IMR-90 (cell line): ENCODE results near the gene FGD5. TPM values are rescaled to one million over a fixed set of nuclear protein-coding genes. Genes with fewer than 3 reads are reported as not detected.

Source experiments
- ATAC-seq: fragments of 200-7000 bp; cut with Tn5 transposase; 2 replicates; pipeline ENCODE4 v1.9.1; 2020; ENCODE audit warnings: low read depth, mild to moderate bottlenecking, moderate library complexity
- BruUV-seq: library from RNA; stranded (reverse); fragments of 400-500 nt; replicated peaks from 2 replicates; lab custom pipeline; 2021; lab: Mats Ljungman, UMichigan
- CTCF ChIA-PET: fragments of 300-600 bp; formaldehyde crosslinking; extraction: SDS; loops from one replicate; lab custom pipeline; 2021; ENCODE audit warnings: antibody characterized with exemption; lab: Yijun Ruan, JAX
- POLR2A ChIA-PET: fragments of 300-600 bp; sonication (Branson Sonifier 250); formaldehyde crosslinking; loops from one replicate; lab custom pipeline; 2022; ENCODE audit warnings: antibody characterized with exemption; ENCODE audit not compliant: unreplicated experiment; lab: Charles Lee
- DNase-seq: peaks from one replicate; pipeline ENCODE4 v3.0.0; 2013
- H2AFZ ChIP-seq: replicated peaks from 2 replicates; pipeline ENCODE3; 2013; ENCODE audit warnings: low read length, mild to moderate bottlenecking; ENCODE audit not compliant: poor library complexity
- H2AK5ac ChIP-seq: 2 replicates; pipeline ENCODE4 v1.6.1; 2013; ENCODE audit warnings: low read depth, low read length, inconsistent platforms
- H2AK9ac ChIP-seq: replicated peaks from 2 replicates; pipeline ENCODE3; 2013; ENCODE audit warnings: mild to moderate bottlenecking, low read depth, low read length, moderate library complexity; ENCODE audit not compliant: poor library complexity
- H2BK120ac ChIP-seq: 2 replicates; pipeline ENCODE4 v1.6.1; 2013; ENCODE audit warnings: low read depth, low read length, inconsistent platforms
- H2BK15ac ChIP-seq: 3 replicates; pipeline ENCODE4 v1.6.1; 2013; ENCODE audit warnings: low read depth, low read length, inconsistent platforms
- H2BK20ac ChIP-seq: 2 replicates; pipeline ENCODE4 v1.6.1; 2013; ENCODE audit warnings: low read depth, mild to moderate bottlenecking, inconsistent platforms, low read length, moderate library complexity
- H2BK5ac ChIP-seq: 2 replicates; pipeline ENCODE4 v1.6.1; 2013; ENCODE audit warnings: mild to moderate bottlenecking, low read depth, low read length, inconsistent platforms; ENCODE audit not compliant: poor library complexity, severe bottlenecking
- H3K14ac ChIP-seq: replicated peaks from 2 replicates; pipeline ENCODE4 v1.6.1; 2013; ENCODE audit warnings: low read depth, low read length, inconsistent platforms
- H3K18ac ChIP-seq: 2 replicates; pipeline ENCODE4 v1.6.1; 2013; ENCODE audit warnings: low read depth, low read length, control low read depth
- H3K23ac ChIP-seq: 2 replicates; pipeline ENCODE4 v1.6.1; 2013; ENCODE audit warnings: low read depth, low read length, inconsistent platforms
- H3K27ac ChIP-seq: 2 replicates; pipeline ENCODE4 v1.5.1; 2013; ENCODE audit warnings: mild to moderate bottlenecking, control low read depth, low read length; ENCODE audit not compliant: insufficient read depth
- H3K27me3 ChIP-seq: 2 replicates; pipeline ENCODE4 v1.6.1; 2013; ENCODE audit warnings: low read length; ENCODE audit not compliant: control insufficient read depth, insufficient read depth
- H3K36me3 ChIP-seq: 2 replicates; pipeline ENCODE4 v1.6.1; 2013; ENCODE audit warnings: low read length, mixed read lengths; ENCODE audit not compliant: control insufficient read depth, insufficient read depth
- H3K4ac ChIP-seq: 2 replicates; pipeline ENCODE4 v1.6.1; 2013; ENCODE audit warnings: low read depth, low read length, inconsistent platforms
- H3K4me1 ChIP-seq: 2 replicates; pipeline ENCODE4 v1.6.1; 2013; ENCODE audit warnings: low read length, mixed read lengths; ENCODE audit not compliant: control insufficient read depth, insufficient read depth
- H3K4me2 ChIP-seq: 2 replicates; pipeline ENCODE4 v1.6.1; 2013; ENCODE audit warnings: low read depth, mild to moderate bottlenecking, control low read depth, low read length, moderate library complexity
- H3K4me3 ChIP-seq: 2 replicates; pipeline ENCODE4 v1.5.1; 2013; ENCODE audit warnings: low read depth, mild to moderate bottlenecking, control low read depth, low read length, moderate library complexity; ENCODE audit not compliant: insufficient read depth
- H3K56ac ChIP-seq: 2 replicates; pipeline ENCODE4 v1.6.1; 2013; ENCODE audit warnings: low read length, inconsistent platforms; ENCODE audit not compliant: insufficient read depth; ENCODE audit errors: extremely low read depth
- H3K79me1 ChIP-seq, 2 experiments: 2 replicates each; pipeline ENCODE4 v1.6.1; 2013; ENCODE audit warnings: low read length in 2 of 2, inconsistent platforms in 1 of 2, low read depth in 1 of 2
- H3K9ac ChIP-seq: 2 replicates; pipeline ENCODE4 v1.6.1; 2013; ENCODE audit warnings: low read depth, low read length, control low read depth
- H3K9me1 ChIP-seq: 2 replicates; pipeline ENCODE4 v1.6.1; 2013; ENCODE audit warnings: low read length, inconsistent platforms; ENCODE audit not compliant: insufficient read depth
- H3K9me3 ChIP-seq: 2 replicates; pipeline ENCODE4 v1.6.1; 2013; ENCODE audit warnings: low read length; ENCODE audit not compliant: control insufficient read depth, insufficient read depth
- H4K20me1 ChIP-seq: 2 replicates; pipeline ENCODE4 v1.6.1; 2013; ENCODE audit warnings: low read length, inconsistent platforms; ENCODE audit not compliant: insufficient read depth
- H4K5ac ChIP-seq: 2 replicates; pipeline ENCODE4 v1.6.1; 2013; ENCODE audit warnings: mild to moderate bottlenecking, low read depth, low read length, control low read depth
- H4K8ac ChIP-seq, 2 experiments: 2 replicates each; pipeline ENCODE4 v1.6.1; 2013; ENCODE audit warnings: low read depth in 2 of 2, low read length in 2 of 2, control low read depth in 1 of 2, inconsistent platforms in 1 of 2
- H4K91ac ChIP-seq: 2 replicates; pipeline ENCODE4 v1.6.1; 2013; ENCODE audit warnings: low read depth, low read length, inconsistent platforms; ENCODE audit not compliant: insufficient read depth
- CEBPB ChIP-seq: IDR thresholded peaks from 2 replicates; pipeline ENCODE4 v1.6.1; 2012; ENCODE audit warnings: low read depth, low read length, improper control_type of control experiment
- CHD1 ChIP-seq: IDR thresholded peaks from 2 replicates; pipeline ENCODE4 v1.6.1; 2012; ENCODE audit warnings: low read depth, low read length, improper control_type of control experiment
- FOS ChIP-seq: fragments of 150-350 bp; IDR thresholded peaks from 2 replicates; pipeline ENCODE4 v1.6.1; 2016; ENCODE audit warnings: low read depth, low read length
- MAFK ChIP-seq: IDR thresholded peaks from 2 replicates; pipeline ENCODE4 v1.6.1; 2012; ENCODE audit warnings: low read depth, low read length, improper control_type of control experiment
- MAZ ChIP-seq: IDR thresholded peaks from 2 replicates; pipeline ENCODE4 v1.6.1; 2012; ENCODE audit warnings: low read depth, mild to moderate bottlenecking, low read length, improper control_type of control experiment, moderate library complexity, borderline replicate concordance
- MXI1 ChIP-seq: IDR thresholded peaks from 2 replicates; pipeline ENCODE4 v1.6.1; 2012; ENCODE audit warnings: low read depth, mild to moderate bottlenecking, low read length, moderate library complexity, borderline replicate concordance
- NFE2L2 ChIP-seq: fragments of 150-350 bp; IDR thresholded peaks from 2 replicates; pipeline ENCODE4 v1.6.1; 2016; ENCODE audit warnings: low read depth, mild to moderate bottlenecking, low read length
- POLR2A ChIP-seq: IDR thresholded peaks from 2 replicates; pipeline ENCODE4 v1.6.1; 2012; ENCODE audit warnings: mild to moderate bottlenecking, low read depth, low read length
- RAD21 ChIP-seq: IDR thresholded peaks from 2 replicates; pipeline ENCODE4 v1.6.1; 2012; ENCODE audit warnings: low read length, improper control_type of control experiment
- RCOR1 ChIP-seq: IDR thresholded peaks from 2 replicates; pipeline ENCODE4 v1.6.1; 2012; ENCODE audit warnings: mild to moderate bottlenecking, low read length, improper control_type of control experiment; ENCODE audit not compliant: insufficient replicate concordance
- RFX5 ChIP-seq: IDR thresholded peaks from 2 replicates; pipeline ENCODE4 v1.8.0; 2012; ENCODE audit warnings: low read depth, mild to moderate bottlenecking, low read length, moderate library complexity
- SMC3 ChIP-seq: fragments of 150-350 bp; IDR thresholded peaks from 2 replicates; pipeline ENCODE4 v1.6.1; 2016; ENCODE audit warnings: low read depth, mild to moderate bottlenecking, antibody characterized with exemption, low read length, moderate library complexity
- WGBS, 2 experiments: methylation state at CpG; one replicate each; pipeline versions ENCODE4 v1.1.5 to v1.1.7; 2013; ENCODE audit warnings: missing lambda C conversion rate in 2 of 2; ENCODE audit not compliant: insufficient read length in 1 of 2; ENCODE audit errors: extremely low coverage in 2 of 2; 5-methylcytosine and 5-hydroxymethylcytosine counted together
- dilution Hi-C: fragments of 300-500 bp; cut with HindIII; formaldehyde crosslinking; loops from one replicate; pipeline ENCODE4 v1.14.3; 2018; ENCODE audit warnings: low sequenced_read_pairs; ENCODE audit not compliant: unreplicated experiment
- in situ Hi-C: fragments of 300-500 bp; cut with MboI; formaldehyde crosslinking; loops from 3 replicates; pipeline ENCODE4 v1.14.3; 2019; ENCODE audit warnings: low sequenced_read_pairs, inconsistent platforms, mixed read lengths
- intact Hi-C: fragments of 100-400 bp; cut with micrococcal nuclease; formaldehyde crosslinking; loops from 2 replicates; pipeline ENCODE4 v1.10.0; 2022
- polyA plus RNA-seq, 3 experiments: library from polyadenylated mRNA; depleted of rRNA; stranded (reverse); fragments of >200 nt; gene quantifications; 2 replicates each; pipeline ENCODE4 v1.2.3, GENCODE V29; 2012; ENCODE audit warnings: low replicate concordance in 1 of 3
- total RNA-seq: library from RNA; depleted of rRNA; stranded (reverse); fragments of >200 nt; gene quantifications from 2 replicates; pipeline ENCODE4 v1.2.3, GENCODE V29; 2012
- TF ChIP-seq, protein P1 (sequence below): fragments of 150-350 bp; IDR thresholded peaks from 2 replicates; pipeline ENCODE4 v1.6.1; 2016; ENCODE audit warnings: low read depth, mild to moderate bottlenecking, low read length, moderate library complexity, borderline replicate concordance
- TF ChIP-seq, protein P2 (sequence below): conservative IDR thresholded peaks from 2 replicates; pipeline ENCODE4 v1.5.1; 2012; ENCODE audit warnings: mild to moderate bottlenecking, low read depth, low read length, improper control_type of control experiment
- TF ChIP-seq, protein P3 (sequence below): fragments of 150-350 bp; IDR thresholded peaks from 2 replicates; pipeline ENCODE4 v1.6.1; 2017; ENCODE audit warnings: mild to moderate bottlenecking, antibody characterized with exemption, low read length, low read depth

FGD5 gene
- total and polyA plus RNA-seq, 2 of the 4 experiments (the other 2 are of a cell fraction): not detected

DNA sequence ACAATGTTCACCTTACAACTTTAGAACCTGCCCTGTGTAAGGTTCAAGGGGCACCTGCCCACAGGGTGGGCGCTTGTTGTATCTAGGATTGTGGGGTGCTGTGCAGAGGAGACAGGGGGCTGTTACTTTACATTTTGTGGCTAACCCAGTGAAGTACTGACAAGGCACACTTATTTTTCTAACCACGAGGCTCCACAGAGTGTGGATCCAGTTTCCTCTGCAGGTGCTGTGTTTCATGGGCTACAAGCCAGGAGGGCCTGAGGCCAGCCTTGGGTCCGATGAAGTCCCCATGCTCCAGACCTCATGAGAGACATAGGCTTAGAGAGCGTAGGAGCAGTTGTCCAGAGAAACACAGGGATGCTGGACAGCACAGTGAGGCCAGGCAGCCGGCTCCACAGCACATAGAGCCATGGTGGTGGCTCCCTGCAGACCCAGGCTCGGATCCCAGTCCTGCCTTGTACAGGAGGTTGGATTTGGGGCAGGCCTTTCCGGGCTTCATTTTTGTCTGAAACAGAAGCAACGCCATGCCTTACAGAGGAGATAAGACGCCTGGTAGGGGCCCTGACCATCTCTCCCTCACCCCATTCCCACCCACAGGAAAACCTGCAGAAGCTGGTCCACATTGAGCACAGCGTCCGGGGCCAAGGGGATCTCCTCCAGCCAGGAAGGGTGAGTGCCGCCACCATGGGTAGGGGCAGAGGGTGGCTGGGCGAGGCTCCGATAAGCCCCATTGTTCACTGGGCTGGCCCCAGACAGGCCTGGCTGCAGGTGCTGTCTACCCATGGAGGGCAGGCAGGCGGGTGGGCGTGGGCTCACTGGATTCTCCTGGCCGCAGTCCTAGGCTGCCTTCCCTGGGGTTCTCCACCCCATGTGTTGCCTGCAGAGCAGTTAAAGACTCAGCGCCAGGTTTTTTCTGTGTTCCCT is 88.5 kb downstream of the FGD5 start:
- Histone ChIP-seq H4K5ac (no peak overlapping the region), H3K18ac (no peak overlapping the region), H3K4me3 (no peak overlapping the region), H2BK20ac (no peak overlapping the region), H3K27me3 (peaks cover 14% of the 10 kb centered on the region), H2BK120ac (no peak overlapping the region), H3K9ac (no peak overlapping the region), H2AK9ac (no peak overlapping the region), H3K23ac (no peak overlapping the region), H4K91ac (no peak overlapping the region), H2AK5ac (no peak overlapping the region), H2BK15ac (no peak overlapping the region), H3K9me3 (peaks cover 4% of the 10 kb centered on the region; the same call in 1 of the 2 replicates), H3K4ac (no peak overlapping the region), H4K8ac (no peak overlapping the region), H3K14ac (no peak overlapping the region), H3K4me2 (no peak overlapping the region), H3K9me1 (no peaks in the 10 kb centered on the region), H3K56ac (no peak overlapping the region), H3K27ac (no peak overlapping the region), H3K36me3 (no peaks in the 10 kb centered on the region), H2AFZ (no peak overlapping the region), H2BK5ac (no peak overlapping the region), H3K79me1 (no peaks in the 10 kb centered on the region), H3K4me1 (no peaks in the 10 kb centered on the region), H4K20me1 (no peaks in the 10 kb centered on the region)
- in situ Hi-C loops (no loop called here), intact Hi-C loops (no loop called here), dilution Hi-C loops (no loop called here)
- no TSS peak for BruUV-seq
- ChIA-PET POLR2A (no interaction called here), CTCF (no interaction called here)
- ATAC-seq (no peak), DNase-seq (no peak)
- WGBS, 2 experiments: 72% methylated on average over 3 of the region's 18 CpGs; no CpG with 5 or more reads in 1 of the 2 experiments
- no peak for TF ChIP-seq NFE2L2
- no peak for TF ChIP-seq MAZ
- TF ChIP-seq POLR2A: no peak
- no peak for TF ChIP-seq RAD21
- no peak for TF ChIP-seq FOS
- no peak for TF ChIP-seq SMC3
- no peak for TF ChIP-seq MAFK
- TF ChIP-seq CHD1: no peak
- no peak for TF ChIP-seq MXI1
- TF ChIP-seq RCOR1: no peak
- TF ChIP-seq, protein P1, sequence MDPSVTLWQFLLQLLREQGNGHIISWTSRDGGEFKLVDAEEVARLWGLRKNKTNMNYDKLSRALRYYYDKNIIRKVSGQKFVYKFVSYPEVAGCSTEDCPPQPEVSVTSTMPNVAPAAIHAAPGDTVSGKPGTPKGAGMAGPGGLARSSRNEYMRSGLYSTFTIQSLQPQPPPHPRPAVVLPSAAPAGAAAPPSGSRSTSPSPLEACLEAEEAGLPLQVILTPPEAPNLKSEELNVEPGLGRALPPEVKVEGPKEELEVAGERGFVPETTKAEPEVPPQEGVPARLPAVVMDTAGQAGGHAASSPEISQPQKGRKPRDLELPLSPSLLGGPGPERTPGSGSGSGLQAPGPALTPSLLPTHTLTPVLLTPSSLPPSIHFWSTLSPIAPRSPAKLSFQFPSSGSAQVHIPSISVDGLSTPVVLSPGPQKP: no peak
- TF ChIP-seq RFX5: no peak
- TF ChIP-seq, protein P2, sequence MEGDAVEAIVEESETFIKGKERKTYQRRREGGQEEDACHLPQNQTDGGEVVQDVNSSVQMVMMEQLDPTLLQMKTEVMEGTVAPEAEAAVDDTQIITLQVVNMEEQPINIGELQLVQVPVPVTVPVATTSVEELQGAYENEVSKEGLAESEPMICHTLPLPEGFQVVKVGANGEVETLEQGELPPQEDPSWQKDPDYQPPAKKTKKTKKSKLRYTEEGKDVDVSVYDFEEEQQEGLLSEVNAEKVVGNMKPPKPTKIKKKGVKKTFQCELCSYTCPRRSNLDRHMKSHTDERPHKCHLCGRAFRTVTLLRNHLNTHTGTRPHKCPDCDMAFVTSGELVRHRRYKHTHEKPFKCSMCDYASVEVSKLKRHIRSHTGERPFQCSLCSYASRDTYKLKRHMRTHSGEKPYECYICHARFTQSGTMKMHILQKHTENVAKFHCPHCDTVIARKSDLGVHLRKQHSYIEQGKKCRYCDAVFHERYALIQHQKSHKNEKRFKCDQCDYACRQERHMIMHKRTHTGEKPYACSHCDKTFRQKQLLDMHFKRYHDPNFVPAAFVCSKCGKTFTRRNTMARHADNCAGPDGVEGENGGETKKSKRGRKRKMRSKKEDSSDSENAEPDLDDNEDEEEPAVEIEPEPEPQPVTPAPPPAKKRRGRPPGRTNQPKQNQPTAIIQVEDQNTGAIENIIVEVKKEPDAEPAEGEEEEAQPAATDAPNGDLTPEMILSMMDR: no peak
- no peak for TF ChIP-seq CEBPB
- TF ChIP-seq, protein P3, sequence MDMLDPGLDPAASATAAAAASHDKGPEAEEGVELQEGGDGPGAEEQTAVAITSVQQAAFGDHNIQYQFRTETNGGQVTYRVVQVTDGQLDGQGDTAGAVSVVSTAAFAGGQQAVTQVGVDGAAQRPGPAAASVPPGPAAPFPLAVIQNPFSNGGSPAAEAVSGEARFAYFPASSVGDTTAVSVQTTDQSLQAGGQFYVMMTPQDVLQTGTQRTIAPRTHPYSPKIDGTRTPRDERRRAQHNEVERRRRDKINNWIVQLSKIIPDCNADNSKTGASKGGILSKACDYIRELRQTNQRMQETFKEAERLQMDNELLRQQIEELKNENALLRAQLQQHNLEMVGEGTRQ: no peak
